Breast epithelium (tissue), 4 donors: ENCODE data around the gene COG2. TPM values are rescaled to one million over a fixed set of nuclear protein-coding genes. Genes with fewer than 3 reads are reported as not detected.
"Not testable (repeated sequence)": the region's sequence is repeated elsewhere in the genome, so short reads cannot be mapped to it uniquely, and the experiment has no call there.

Experiments used
- DNase-seq, 2 donors: peaks; one replicate each; pipeline ENCODE4 v3.0.0-alpha.2; 2019; ENCODE audit warnings: low spot score in 2 of 2
- H3K27ac ChIP-seq, 2 donors: fragments of 200-600 bp; sonication (generic) in 1 of 2; one replicate each; pipeline ENCODE4 v1.5.1; 2016 to 2019; ENCODE audit warnings: mild to moderate bottlenecking in 1 of 2
- H3K27me3 ChIP-seq, 2 donors: fragments of 200-600 bp; sonication (generic) in 1 of 2; one replicate each; pipeline versions ENCODE4 v1.5.1 to v1.6.0; 2017 to 2019; ENCODE audit warnings: control low read depth in 1 of 2, mild to moderate bottlenecking in 1 of 2
- H3K36me3 ChIP-seq: fragments of 200-600 bp; one replicate; pipeline ENCODE4 v1.5.1; 2019
- H3K4me1 ChIP-seq, 2 donors: fragments of 200-600 bp; sonication (generic); one replicate each; pipeline ENCODE4 v1.5.1; 2016 to 2019; ENCODE audit warnings: control low read depth in 1 of 2
- H3K4me3 ChIP-seq, 3 donors: fragments of 200-600 bp; sonication (generic); 1 replicate in 2 of 3; 2 replicates in 1 of 3; pipeline ENCODE4 v1.5.1; 2016 to 2019; ENCODE audit warnings: mild to moderate bottlenecking in 3 of 3, moderate library complexity in 2 of 3
- H3K9me3 ChIP-seq, 2 donors: fragments of 200-600 bp; sonication (generic) in 1 of 2; one replicate each; pipeline ENCODE4 v1.5.1; 2016 to 2019; ENCODE audit warnings: control low read depth in 1 of 2
- CTCF ChIP-seq, 3 donors: fragments of 450-650 bp; IDR thresholded peaks; one replicate each; pipeline ENCODE4 v1.5.1; 2016 to 2017; ENCODE audit warnings: antibody characterized with exemption in 3 of 3, mild to moderate bottlenecking in 3 of 3, moderate library complexity in 3 of 3
- POLR2A ChIP-seq: fragments of 450-650 bp; IDR thresholded peaks from one replicate; pipeline ENCODE4 v1.6.1; 2016; ENCODE audit warnings: antibody characterized with exemption, mild to moderate bottlenecking, moderate library complexity
- POLR2AphosphoS5 ChIP-seq, 3 donors: sonication (generic); formaldehyde crosslinking; IDR thresholded peaks; one replicate each; pipeline ENCODE4 v1.6.1; 2017; ENCODE audit warnings: antibody characterized with exemption in 3 of 3
- intact Hi-C: fragments of 100-400 bp; cut with DNase I; formaldehyde crosslinking; loops from one replicate; pipeline ENCODE4 v1.15.1; 2023; ENCODE audit warnings: low total_unique reads
- total RNA-seq, 3 donors: library from RNA; depleted of rRNA; stranded (reverse); fragments of >200 nt; gene quantifications; one replicate each; pipeline ENCODE4 v1.1.0, GENCODE V29; 2016

COG2 gene
- total RNA-seq, 3 donors from 2014 or later: 22.9 to 44.3 (median 33.4) TPM

DNA sequence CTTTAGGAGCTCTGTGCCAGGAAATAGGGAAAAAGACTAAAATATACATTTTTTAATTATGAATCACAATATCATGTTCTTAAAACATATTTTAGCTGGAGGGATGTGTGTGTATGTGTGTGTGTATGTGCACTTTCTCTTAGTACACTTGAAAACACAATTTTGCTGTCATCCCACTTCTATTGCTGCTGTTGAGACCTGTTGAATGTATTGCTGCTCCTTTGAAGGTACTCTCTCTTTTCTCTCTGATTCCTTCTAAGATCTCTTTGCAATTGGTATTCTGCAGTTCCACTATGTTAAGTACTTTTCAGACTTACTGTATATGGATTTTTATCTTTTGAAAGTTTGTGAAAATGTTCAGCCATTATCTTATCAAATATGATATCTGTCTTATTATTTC lies 43.5 kb upstream of the COG2 start:
- no peaks in the 10 kb centered on the region for H3K36me3 ChIP-seq
- peaks cover 0 to 11% of the 10 kb centered on the region in 2 donors for H3K9me3 ChIP-seq
- DNase-seq: no peak
- H3K4me1 ChIP-seq: no peaks in the 10 kb centered on the region
- H3K27me3 ChIP-seq: no peaks in the 10 kb centered on the region
- no peak overlapping the region for H3K27ac ChIP-seq
- intact Hi-C loops: no loop called here
- TF ChIP-seq CTCF (IDR thresholded peaks at IDR 0.05): no peak
- no peak for TF ChIP-seq POLR2A
- no peak for TF ChIP-seq POLR2AphosphoS5 (IDR thresholded peaks at IDR 0.05)
- no peak overlapping the region for H3K4me3 ChIP-seq

- TF ChIP-seq CTCF (IDR thresholded peaks at IDR 0.05) (no peak), POLR2A (no peak), POLR2AphosphoS5 (IDR thresholded peaks at IDR 0.05) (no peak)
- H3K27me3 ChIP-seq: no peaks in the 10 kb centered on the region
These were observed 42.2 kb upstream of the COG2 start for GRCh38 chr1:230599926-230600656.

GRCh38 chr1:230600657-230601400 lies 41.5 kb upstream of the COG2 start:
- intact Hi-C loops, H3K4me3 ChIP-seq, H3K27ac ChIP-seq, DNase-seq, H3K36me3 ChIP-seq, H3K4me1 ChIP-seq, H3K27me3 ChIP-seq: not testable (repeated sequence)
- peaks cover 0 to 11% of the 10 kb centered on the region in 2 donors for H3K9me3 ChIP-seq

More at GRCh38 chr1:230599926-230600656, 42.2 kb upstream of the COG2 start:
- H3K36me3 ChIP-seq: no peaks in the 10 kb centered on the region
- DNase-seq: no peak
- intact Hi-C loops: no loop called here
- H3K4me3 ChIP-seq: no peak overlapping the region
- peaks cover 0 to 11% of the 10 kb centered on the region in 2 donors for H3K9me3 ChIP-seq
- H3K4me1 ChIP-seq: no peaks in the 10 kb centered on the region
- no peak overlapping the region for H3K27ac ChIP-seq

DNA sequence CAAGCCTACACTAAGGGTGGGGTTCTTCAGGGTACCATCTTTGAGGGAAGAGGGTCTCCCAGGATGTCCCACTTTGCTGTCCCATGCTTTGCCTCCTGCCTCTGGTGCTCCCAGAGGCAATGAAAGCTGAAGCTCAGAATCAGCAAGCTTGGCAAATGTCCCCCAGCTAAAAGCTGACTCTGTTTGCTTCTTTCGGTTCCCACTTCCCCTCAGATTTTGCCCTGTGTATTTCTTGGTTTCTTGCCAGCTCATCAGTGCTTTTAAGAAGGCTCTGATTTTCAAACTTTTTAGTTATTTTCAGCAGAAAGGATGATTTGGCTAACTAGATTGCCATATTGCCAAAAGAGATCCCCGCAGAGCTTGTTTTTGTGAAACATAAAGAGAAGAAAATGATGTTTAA lies 33.1 kb upstream of the COG2 start:
- no peak overlapping the region for H3K27ac ChIP-seq
- no peak overlapping the region for H3K4me3 ChIP-seq
- no peaks in the 10 kb centered on the region for H3K36me3 ChIP-seq
- DNase-seq: no peak
- H3K4me1 ChIP-seq: no peaks in the 10 kb centered on the region
- peaks cover 0 to 8% of the 10 kb centered on the region in 2 donors for H3K27me3 ChIP-seq
- no peaks in the 10 kb centered on the region for H3K9me3 ChIP-seq
- no peak for TF ChIP-seq POLR2A
- no peak for TF ChIP-seq CTCF (IDR thresholded peaks at IDR 0.05)
- no peak for TF ChIP-seq POLR2AphosphoS5 (IDR thresholded peaks at IDR 0.05)
- intact Hi-C loops: no loop called here

- no peak for TF ChIP-seq CTCF (IDR thresholded peaks at IDR 0.05)
- TF ChIP-seq POLR2AphosphoS5 (IDR thresholded peaks at IDR 0.05): no peak
- TF ChIP-seq POLR2A: no peak
- intact Hi-C loops: no loop called here
- Histone ChIP-seq H3K4me1 (no peaks in the 10 kb centered on the region), H3K27ac (no peak overlapping the region), H3K4me3 (no peak overlapping the region), H3K36me3 (no peaks in the 10 kb centered on the region), H3K9me3 (no peaks in the 10 kb centered on the region), H3K27me3 (peaks cover 0 to 8% of the 10 kb centered on the region in 2 donors)
- no peak for DNase-seq
These were observed 31.7 kb upstream of the COG2 start for GRCh38 chr1:230610589-230610988.
